GM19035 (cell line): ENCODE results near the gene ANXA6.
A peak's percentile ranks its signal among the peaks of the same experiment; 100 is the strongest.

Experiments
- ATAC-seq: cut with Tn5 transposase; IDR thresholded peaks from one replicate; pipeline ENCODE4 v1.9.1; 2021; ENCODE audit not compliant: unreplicated experiment

The ANXA6 gene

GRCh38 chr5:151106043-151106442 is 51.5 kb downstream of the ANXA6 start:
- ATAC-seq, result no peak

- no peak for ATAC-seq
Measured at GRCh38 chr5:151105561-151105960, 52.0 kb downstream of the ANXA6 start.

DNA sequence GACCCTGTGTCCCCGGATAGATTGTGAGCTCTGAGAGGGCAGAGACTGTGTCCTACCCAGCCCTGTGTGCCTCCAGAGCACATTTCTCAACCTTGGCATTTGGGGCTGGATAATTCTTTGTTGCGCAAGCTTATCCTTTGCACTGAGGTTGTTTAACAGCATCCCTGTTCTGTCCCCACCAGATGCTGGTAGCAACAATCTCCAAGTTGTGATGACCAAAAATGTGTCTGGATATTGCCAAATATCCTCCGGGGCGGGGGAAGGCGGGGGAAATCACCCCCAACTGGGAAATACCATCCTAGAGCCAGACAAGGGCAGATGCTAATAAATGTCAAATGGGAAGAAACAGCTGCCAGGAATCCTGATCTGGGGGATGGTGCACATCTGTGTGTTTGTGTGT is 52.8 kb downstream of the ANXA6 start:
- ATAC-seq, result no peak

DNA sequence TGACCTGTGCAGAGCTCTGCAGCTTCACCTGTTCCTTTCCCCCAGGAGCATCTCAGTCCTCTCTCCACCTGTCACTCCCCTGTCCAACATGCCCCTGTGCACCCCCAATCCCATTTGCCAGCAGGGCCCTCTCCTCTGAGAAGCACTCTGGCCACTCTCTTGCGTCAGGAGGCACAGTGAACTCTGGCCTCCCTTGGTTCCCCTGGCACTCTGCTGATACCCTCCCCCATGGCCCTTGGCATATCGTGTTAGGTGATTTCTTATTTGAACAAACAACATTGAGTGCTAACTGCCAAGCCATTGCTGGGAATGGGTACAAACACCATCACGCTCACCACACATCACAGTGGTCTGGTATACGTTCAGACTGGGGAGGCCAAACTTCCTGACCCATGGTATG is 55.8 kb downstream of the ANXA6 start:
- no peak for ATAC-seq

- ATAC-seq, result no peak
Measured at GRCh38 chr5:151101151-151101550, 56.4 kb downstream of the ANXA6 start.

DNA sequence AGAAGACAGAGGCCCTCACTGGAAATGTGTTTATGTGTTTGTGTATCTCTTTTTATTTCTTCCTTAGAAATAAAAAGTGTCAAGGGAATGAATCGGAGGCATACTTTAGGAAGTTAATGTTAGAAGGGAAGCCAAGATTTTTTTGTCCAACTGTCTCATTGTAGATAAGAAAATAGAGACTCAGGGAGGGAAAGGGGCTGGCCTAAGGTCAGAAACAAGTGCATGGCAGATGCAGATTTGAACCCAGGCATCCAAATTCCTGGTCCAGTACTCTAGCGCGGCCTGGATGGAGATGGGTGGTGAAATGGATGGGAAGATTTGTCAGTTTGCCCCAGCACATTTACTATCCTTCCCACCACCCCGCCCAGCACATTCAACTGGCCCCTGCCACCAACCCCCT is 56.9 kb downstream of the ANXA6 start:
- no peak for ATAC-seq

GRCh38 chr5:151098768-151099121 is 58.8 kb downstream of the ANXA6 start:
- no peak for ATAC-seq

DNA sequence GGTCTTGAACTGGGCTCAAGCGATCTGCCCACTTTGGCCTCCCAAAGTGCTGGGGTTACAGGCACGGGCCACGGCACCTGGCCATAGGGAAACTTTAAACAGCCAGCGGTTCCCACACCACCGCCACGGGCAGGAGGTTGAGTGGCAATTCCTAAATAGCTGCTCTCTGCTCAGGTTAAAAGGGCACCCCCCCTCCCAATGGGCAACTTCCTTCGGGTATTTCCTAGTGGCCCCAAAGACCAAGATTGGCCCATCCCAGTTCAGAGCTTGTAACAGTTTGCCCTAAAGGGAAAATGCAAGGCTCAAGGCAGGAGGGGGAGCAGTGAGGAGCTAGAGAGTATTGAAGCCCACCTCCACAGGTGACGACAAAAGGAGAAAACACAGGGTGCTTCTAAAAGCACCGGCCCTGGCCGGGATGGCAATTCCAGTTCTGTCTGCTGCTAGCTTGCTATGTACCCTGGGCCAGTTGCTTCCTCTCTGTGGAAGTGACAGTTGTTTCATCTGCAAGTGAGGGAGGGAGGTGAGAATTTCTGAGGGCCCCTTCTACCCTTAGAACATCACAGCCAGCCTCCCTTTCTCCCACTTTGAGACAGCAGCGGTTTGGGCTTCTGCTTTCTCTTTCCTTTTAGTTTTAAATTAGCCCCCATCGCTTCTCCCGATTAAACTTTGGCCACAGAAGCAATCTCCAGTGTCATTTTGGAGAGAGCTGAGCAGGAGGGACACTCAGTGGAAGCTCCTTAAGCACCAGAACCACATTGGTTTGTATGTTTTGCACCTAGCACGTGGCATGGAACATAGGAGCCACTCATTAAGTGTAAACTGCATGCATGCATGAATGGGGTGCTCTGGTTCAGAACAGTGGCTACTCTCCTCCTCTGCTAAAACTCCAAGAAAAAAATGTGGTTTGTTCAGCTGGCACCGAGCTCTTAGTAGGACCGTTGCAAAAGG is 59.5 kb downstream of the ANXA6 start:
- ATAC-seq, result peak; percentile 39

GRCh38 chr5:151097061-151097460 is 60.5 kb downstream of the ANXA6 start:
- no peak for ATAC-seq

DNA sequence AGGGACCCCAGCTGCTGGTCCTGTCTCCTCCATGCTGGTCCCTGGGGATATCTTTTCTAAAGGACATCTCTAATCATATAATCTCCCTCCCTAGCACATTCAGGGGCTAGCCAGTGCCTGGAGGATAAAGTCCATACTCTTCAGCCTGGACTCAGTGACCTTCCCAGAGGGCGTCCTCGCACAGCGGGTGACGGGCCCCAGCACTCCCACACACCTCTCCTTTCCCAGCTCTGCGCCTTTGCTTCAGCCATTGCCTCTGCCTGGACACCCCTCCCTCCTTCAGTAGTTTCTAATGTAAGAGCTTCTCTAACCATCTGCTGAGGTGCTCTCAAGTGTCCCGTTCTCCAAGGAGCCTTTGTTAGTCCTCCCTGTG is 61.6 kb downstream of the ANXA6 start:
- no peak for ATAC-seq

DNA sequence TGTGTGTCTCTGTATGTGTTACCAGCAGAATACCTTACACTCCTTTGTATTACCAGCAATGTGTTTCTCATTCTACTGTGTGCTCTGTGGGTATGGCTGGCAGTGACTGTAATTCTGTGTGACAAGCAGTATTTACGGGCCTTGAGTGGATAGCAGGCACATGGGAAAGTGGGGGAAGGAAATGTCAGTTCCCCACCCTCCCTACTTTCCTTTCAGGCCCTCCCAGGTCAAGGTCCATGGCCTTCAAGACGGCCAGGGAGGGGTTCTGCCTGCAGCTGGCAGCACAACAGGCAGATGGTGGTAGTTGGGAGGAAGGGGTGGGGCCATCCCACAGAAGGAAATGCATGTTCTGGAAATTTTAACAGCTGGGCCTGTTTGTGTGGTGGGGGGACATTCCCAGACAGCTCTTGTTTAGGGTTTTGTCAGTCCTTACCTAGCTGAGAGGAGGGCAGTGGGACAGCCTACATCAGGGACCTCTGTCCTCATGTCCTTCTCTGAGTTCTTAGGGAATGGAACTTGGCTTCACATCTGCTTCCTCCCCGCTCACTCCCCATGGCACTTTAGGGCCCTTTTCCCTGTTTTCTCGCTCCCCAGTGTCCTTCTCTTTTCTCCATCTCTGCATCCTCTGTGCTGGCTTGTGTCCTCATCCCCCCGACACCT is 62.1 kb downstream of the ANXA6 start:
- no peak for ATAC-seq

DNA sequence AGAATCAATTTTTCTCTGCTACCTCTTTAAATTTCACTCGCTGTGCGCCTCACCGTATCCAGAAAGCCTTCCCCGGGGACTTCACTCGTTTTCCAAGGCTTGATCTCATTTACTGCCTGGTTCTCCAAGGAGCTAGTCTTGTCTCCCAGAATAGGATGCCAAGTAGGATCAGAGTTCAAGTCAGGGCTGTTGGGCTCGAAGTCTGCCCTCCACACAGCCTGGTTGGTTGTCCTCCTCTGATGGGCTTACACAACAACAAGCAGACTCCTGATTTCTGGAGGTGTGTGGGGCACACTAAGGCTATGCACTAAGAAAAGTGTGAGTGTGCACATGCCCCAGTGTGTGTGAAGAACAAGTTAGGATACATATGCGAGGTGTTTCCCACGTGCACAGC is 62.7 kb downstream of the ANXA6 start:
- no peak for ATAC-seq

DNA sequence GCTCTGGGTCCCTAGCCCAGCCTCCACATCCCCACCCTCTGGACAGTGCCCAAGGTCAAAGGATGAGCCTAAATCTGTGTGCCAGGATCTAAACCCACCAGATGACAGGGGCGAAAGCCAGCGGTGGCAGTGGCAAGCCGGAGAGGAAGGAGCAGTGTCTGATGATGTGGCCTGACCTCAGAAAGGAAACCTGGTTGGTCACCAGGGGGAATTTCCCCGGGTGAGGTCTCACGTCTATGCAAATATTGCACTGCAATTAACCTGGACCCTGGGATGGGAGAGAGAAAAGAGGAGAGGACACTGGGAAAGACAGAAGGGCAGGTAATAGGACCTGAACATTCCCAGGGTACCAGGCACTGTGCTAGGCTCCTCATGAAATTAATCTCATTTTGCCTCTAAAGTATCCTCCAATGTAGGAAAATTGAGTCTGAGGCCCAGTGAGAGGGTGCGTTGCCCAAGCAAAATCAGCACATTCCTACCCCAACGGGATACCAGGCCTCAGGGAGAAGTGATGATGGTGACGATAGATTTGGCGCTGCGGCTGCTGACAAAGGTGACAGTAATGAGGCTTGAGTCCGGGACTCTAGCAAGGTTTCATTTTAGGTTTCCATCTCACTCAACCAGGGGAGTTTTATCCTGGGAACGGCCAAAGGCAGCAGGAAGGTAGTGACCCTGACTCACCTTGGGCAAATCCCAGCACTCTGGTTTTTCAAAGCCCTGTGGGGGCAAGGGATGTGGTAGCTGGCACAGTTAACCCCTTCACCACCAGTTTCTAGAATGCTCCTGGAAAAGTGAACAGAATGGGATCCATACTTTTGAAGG is 63.3 kb downstream of the ANXA6 start:
- ATAC-seq, result peak; percentile 81

- ATAC-seq, result peak; percentile 12
Measured at GRCh38 chr5:151093476-151093889, 64.1 kb downstream of the ANXA6 start.

- ATAC-seq, result no peak
Measured at GRCh38 chr5:151092762-151093161, 64.8 kb downstream of the ANXA6 start.

DNA sequence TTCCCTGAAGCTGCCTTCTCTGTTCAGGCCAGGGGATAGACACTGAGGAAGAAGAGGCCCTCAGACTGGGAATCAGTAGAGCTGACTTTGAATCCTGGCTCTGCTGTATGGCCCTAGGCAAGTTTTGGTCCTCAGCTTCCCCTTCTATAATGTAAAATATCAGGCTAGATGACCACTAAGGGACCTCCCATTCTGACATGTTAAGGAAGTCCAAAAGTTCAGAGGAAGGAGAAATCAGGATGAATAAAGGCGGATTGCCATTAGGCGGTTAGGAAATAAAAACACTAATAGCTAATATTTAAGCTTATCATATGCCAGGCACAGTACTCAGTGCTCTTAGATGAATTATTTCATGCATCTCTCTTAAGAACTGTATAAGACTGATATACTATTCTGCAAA is 67.9 kb downstream of the ANXA6 start:
- no peak for ATAC-seq

DNA sequence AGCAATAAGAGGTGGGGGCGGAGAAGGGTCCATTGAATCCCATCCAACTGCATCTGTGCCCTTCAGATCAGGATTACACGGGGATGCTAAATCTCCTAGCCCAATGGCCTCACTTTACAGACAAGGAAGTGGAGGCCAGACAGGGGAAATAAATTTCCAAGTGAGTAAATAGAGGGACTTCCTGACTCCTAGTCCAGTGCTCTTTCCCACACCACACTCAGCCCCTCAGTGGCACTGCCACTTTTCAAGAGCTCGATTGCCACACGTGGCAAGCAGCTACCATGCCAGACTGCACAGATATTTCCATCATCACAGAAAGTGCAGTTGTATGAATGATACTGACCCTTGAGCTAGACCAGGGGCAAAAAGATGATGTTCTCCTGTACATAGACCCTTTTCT is 68.6 kb downstream of the ANXA6 start:
- ATAC-seq, result no peak

GRCh38 chr5:151087486-151087885 is 70.1 kb downstream of the ANXA6 start:
- no peak for ATAC-seq

DNA sequence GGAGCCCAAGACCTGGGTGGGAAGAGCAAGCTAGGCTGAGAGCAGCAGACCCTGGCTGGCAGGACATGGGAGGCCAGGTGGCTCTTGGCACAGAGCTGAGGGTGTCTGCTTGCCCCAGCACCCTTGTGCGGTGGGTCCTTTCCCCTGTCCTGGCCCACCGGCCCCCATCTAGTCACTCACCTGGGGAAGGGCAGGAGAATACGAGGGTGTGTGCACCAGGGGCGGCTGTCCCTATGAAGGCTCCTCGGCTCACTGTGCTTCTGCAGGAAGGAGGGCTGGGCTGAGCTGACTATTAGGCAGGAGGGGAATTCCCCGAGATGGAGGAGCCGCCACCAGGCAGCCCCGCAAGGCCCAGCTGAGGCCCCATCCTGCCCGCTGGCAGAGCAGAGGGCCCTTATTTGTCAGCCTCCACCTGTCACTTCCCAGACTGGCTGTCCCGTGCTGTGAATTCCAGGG is 70.6 kb downstream of the ANXA6 start:
- peak; percentile 69 for ATAC-seq

GRCh38 chr5:151086192-151086869 is 71.2 kb downstream of the ANXA6 start:
- ATAC-seq, result no peak

DNA sequence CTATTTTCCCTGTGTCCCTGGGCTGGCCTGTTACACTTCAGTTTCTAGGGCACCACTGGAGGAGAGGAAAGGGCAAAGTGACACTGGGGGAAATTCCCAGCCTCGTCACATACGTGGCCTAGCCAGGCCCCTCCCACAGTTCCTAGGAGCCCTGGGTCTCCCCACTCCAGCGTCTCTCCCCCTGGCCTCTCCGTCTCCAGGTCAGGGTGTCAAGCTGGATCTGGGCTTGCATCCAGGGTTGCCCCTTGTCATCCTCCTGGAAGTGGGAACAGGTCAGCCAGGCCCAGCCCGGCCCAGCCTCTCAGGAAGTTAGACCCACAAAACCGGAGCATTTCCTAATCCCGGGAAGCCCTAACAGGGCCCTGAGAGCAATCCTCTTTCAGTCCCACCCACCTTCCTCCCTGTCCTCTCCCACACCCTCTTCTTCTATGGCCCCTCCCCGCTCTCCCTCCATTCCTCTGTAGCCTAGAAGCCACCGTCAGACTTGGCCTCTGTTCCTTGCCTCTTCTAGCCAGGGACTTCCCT is 72.0 kb downstream of the ANXA6 start:
- ATAC-seq, result no peak
